HepG2 (cell line): ENCODE data around the gene SLC29A3. TPM values are rescaled to one million over a fixed set of nuclear protein-coding genes. Genes with fewer than 3 reads are reported as not detected.
"Not testable (repeated sequence)": the region's sequence is repeated elsewhere in the genome, so short reads cannot be mapped to it uniquely, and the experiment has no call there.

Experiments used
- ATAC-seq: fragments of 200-7000 bp; cut with Tn5 transposase; 3 replicates; pipeline ENCODE4 v1.9.1; 2020; ENCODE audit warnings: mild to moderate bottlenecking, moderate library complexity
- BruUV-seq: library from RNA; stranded (reverse); fragments of 400-500 nt; replicated peaks from 2 replicates; lab custom pipeline; 2021; lab: Mats Ljungman, UMichigan
- CTCF ChIA-PET: fragments of 300-600 bp; formaldehyde crosslinking; extraction: SDS; loops from one replicate; lab custom pipeline; 2021; ENCODE audit warnings: low total read pairs, inconsistent platforms, low intra/inter-chr PET ratio; lab: Yijun Ruan, JAX
- POLR2A ChIA-PET: fragments of 350-600 bp; sonication (Branson Sonifier 250); formaldehyde crosslinking; loops from one replicate; lab custom pipeline; 2020; ENCODE audit warnings: antibody characterized with exemption, inconsistent platforms; lab: Yijun Ruan, JAX
- DNase-seq: peaks from one replicate; pipeline ENCODE4 v3.0.0-alpha.2; 2015; ENCODE audit warnings: low spot score
- FAIRE-seq: peaks from 3 replicates; lab custom pipeline; 2011; peaks lifted over from hg19 to GRCh38; lab: Jason Lieb, UNC
- H2AFZ ChIP-seq: one replicate; pipeline ENCODE4 v1.6.1; 2011; ENCODE audit warnings: low read length, inconsistent platforms
- H3K27ac ChIP-seq: fragments of 300-600 bp; 3 replicates; pipeline ENCODE4 v1.8.0; 2011; ENCODE audit warnings: mixed run types, mild to moderate bottlenecking, mixed read lengths, low read length, inconsistent platforms; ENCODE audit not compliant: insufficient read depth; ENCODE audit errors: extremely low read length
- H3K27me3 ChIP-seq, 2 experiments: fragments of 200-600 bp in 1 of 2; 2 replicates in 1 of 2; 3 replicates in 1 of 2; pipeline versions ENCODE4 v1.6.0 to v1.8.0; 2011; ENCODE audit warnings: low read length in 2 of 2, mild to moderate bottlenecking in 2 of 2, moderate library complexity in 2 of 2, inconsistent platforms in 1 of 2; ENCODE audit not compliant: insufficient read depth in 2 of 2, control insufficient read depth in 1 of 2
- H3K36me3 ChIP-seq, 2 experiments: fragments of 200-600 bp in 1 of 2; replicated peaks in 1 of 2; 2 replicates in 1 of 2; 3 replicates in 1 of 2; pipeline versions ENCODE4 v1.5.1 to v1.8.0; 2011; ENCODE audit warnings: low read length in 2 of 2, inconsistent platforms in 1 of 2; ENCODE audit not compliant: insufficient read depth in 2 of 2, control insufficient read depth in 1 of 2
- H3K4me1 ChIP-seq: 2 replicates; pipeline ENCODE4 v1.5.1; 2012; ENCODE audit warnings: low read length, inconsistent platforms; ENCODE audit not compliant: insufficient read depth
- H3K4me2 ChIP-seq: 2 replicates; pipeline ENCODE4 v1.6.0; 2011; ENCODE audit warnings: low read depth, low read length, inconsistent platforms
- H3K4me3 ChIP-seq, 3 experiments: fragments of 200-600 bp in 1 of 3; sonication (generic), shearing (Covaris generic) in 1 of 3; replicated peaks in 1 of 3; 2 replicates each; pipeline ENCODE4 v1.5.1; 2011 to 2016; ENCODE audit warnings: low read length in 3 of 3, inconsistent platforms in 2 of 3, low read depth in 2 of 3, mild to moderate bottlenecking in 2 of 3, control low read depth in 1 of 3, mixed read lengths in 1 of 3; ENCODE audit not compliant: insufficient read depth in 1 of 3
- H3K79me2 ChIP-seq: one replicate; pipeline ENCODE4 v1.6.1; 2011; ENCODE audit warnings: low read length, inconsistent platforms; ENCODE audit not compliant: insufficient read depth
- H3K9ac ChIP-seq: 2 replicates; pipeline ENCODE4 v1.6.0; 2011; ENCODE audit warnings: mild to moderate bottlenecking, low read depth, low read length, inconsistent platforms; ENCODE audit not compliant: insufficient read depth
- H3K9me3 ChIP-seq: 2 replicates; pipeline ENCODE4 v1.5.1; 2012; ENCODE audit warnings: mild to moderate bottlenecking, low read length
- H4K20me1 ChIP-seq: 2 replicates; pipeline ENCODE4 v1.6.0; 2011; ENCODE audit warnings: inconsistent platforms, mild to moderate bottlenecking, low read length, moderate library complexity; ENCODE audit not compliant: insufficient read depth
- ARHGAP35 ChIP-seq: sonication (generic); formaldehyde crosslinking; IDR thresholded peaks from 2 replicates; pipeline ENCODE4 v1.9.0; 2022; ENCODE audit warnings: mild to moderate bottlenecking, inconsistent platforms, moderate library complexity, missing genetic modification reagents, borderline replicate concordance
- CHD2 ChIP-seq: IDR thresholded peaks from 2 replicates; pipeline ENCODE4 v1.6.1; 2011; ENCODE audit warnings: low read depth, low read length, improper control_type of control experiment
- PHF8 ChIP-seq: sonication (generic); formaldehyde crosslinking; IDR thresholded peaks from 2 replicates; pipeline ENCODE4 v1.5.0; 2020; ENCODE audit warnings: missing genetic modification reagents
- RBFOX2 ChIP-seq: fragments of 200-400 bp; formaldehyde crosslinking; IDR thresholded peaks from 2 replicates; pipeline ENCODE4 v1.6.1; 2017; ENCODE audit warnings: low read depth, mild to moderate bottlenecking, low read length
- ZBTB37 ChIP-seq: sonication (generic); formaldehyde crosslinking; IDR thresholded peaks from 2 replicates; pipeline ENCODE4 v1.4.0; 2020; ENCODE audit warnings: mild to moderate bottlenecking, missing genetic modification reagents
- ZNF629 ChIP-seq: sonication (generic); formaldehyde crosslinking; conservative IDR thresholded peaks from 2 replicates; pipeline ENCODE4 v1.5.0; 2020; ENCODE audit warnings: missing genetic modification reagents
- WGBS: methylation state at CpG from one replicate; pipeline ENCODE4 v1.1.6; 2017; ENCODE audit warnings: low lambda C conversion rate; 5-methylcytosine and 5-hydroxymethylcytosine counted together
- in situ Hi-C: cut with HindIII; loops from 2 replicates; pipeline ENCODE4 v1.10.0; 2017; ENCODE audit warnings: low pct_unique_long_range_greater_than_20kb; ENCODE audit not compliant: extremely low pct_ligation_motif_present
- intact Hi-C: fragments of 100-400 bp; cut with micrococcal nuclease; formaldehyde crosslinking; loops from one replicate; pipeline ENCODE4 v1.10.0; 2022; ENCODE audit not compliant: unreplicated experiment
- polyA plus RNA-seq, 8 experiments: library from polyadenylated mRNA; depleted of rRNA in 3 of 8; stranded (reverse) in 7 of 8; unstranded in 1 of 8; fragments of >200 nt; fragmentation: Illumina TruSeq in 4 of 8; extraction: Trizol in 4 of 8; gene quantifications; 2 replicates each; pipeline versions ENCODE4 v1.2.1 to v1.2.3, GENCODE V29; 2011 to 2016; ENCODE audit warnings: low read depth in 4 of 8, missing spikeins in 1 of 8, mixed read lengths in 1 of 8; ENCODE audit not compliant: insufficient read depth in 1 of 8
- total RNA-seq, 5 experiments: library from RNA; depleted of rRNA; stranded (reverse); fragments of >200 nt; fragmentation: Illumina TruSeq; extraction: Trizol; gene quantifications; 2 replicates each; pipeline ENCODE4 v1.2.3, GENCODE V29; 2016; ENCODE audit warnings: low read depth in 1 of 5

SLC29A3 gene
- total and polyA plus RNA-seq, 2 of the 13 experiments (the other 11 are each of a cell fraction or from before 2014, with no cell fraction given): 8.6 to 11.8 TPM

- FAIRE-seq (no peak), ATAC-seq (no peak), DNase-seq (no peak)
- TF ChIP-seq ZNF629 (CRISPR knock-in tag) (peak; percentile 56), ARHGAP35 (CRISPR knock-in tag) (no peak)
- Histone ChIP-seq H3K4me1 (no peaks in the 10 kb centered on the region), H4K20me1 (no peaks in the 10 kb centered on the region), H3K4me2 (no peak overlapping the region), H2AFZ (no peak overlapping the region), H3K27ac (no peak overlapping the region), H3K4me3 (no peak overlapping the region), H3K79me2 (no peaks in the 10 kb centered on the region), H3K27me3 (no peaks in the 10 kb centered on the region), H3K36me3 (peaks cover 27 to 71% of the 10 kb centered on the region in 2 experiments), H3K9me3 (no peaks in the 10 kb centered on the region), H3K9ac (no peak overlapping the region)
- CTCF ChIA-PET: no interaction called here
- in situ Hi-C loops (no loop called here), intact Hi-C loops (no loop called here)
- POLR2A ChIA-PET: no interaction called here
- WGBS: 96% methylated on average over 7 of the region's 7 CpGs
- no TSS peak for BruUV-seq
Measured at GRCh38 chr10:71357792-71358265, 38.8 kb downstream of the SLC29A3 start.

GRCh38 chr10:71358277-71358676 lies 39.2 kb downstream of the SLC29A3 start:
- WGBS: 100% methylated on average over 3 of the region's 8 CpGs

DNA sequence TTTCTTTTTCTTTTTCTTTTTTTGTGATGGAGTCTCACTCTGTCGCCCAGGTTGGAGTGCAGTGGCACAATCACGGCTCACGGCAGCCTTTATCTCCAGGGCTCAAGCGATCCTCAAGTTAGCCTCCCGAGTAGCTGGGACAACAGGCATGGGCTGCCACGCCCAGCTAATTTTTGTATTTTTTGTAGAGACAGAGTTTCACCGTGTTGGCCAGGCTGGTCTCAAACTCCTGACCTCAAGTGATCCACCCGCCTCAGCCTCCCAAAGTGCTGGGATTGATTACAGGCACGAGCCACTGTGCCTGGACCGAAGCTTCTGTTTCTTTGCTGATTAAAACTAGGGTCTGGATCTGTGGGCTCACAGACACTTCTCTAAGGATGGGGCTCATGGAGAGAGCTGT lies 39.8 kb downstream of the SLC29A3 start:
- H3K4me3 ChIP-seq, H3K4me2 ChIP-seq, FAIRE-seq, ATAC-seq, intact Hi-C loops, in situ Hi-C loops, POLR2A ChIA-PET, H3K27me3 ChIP-seq, H3K79me2 ChIP-seq, H3K9me3 ChIP-seq, H3K9ac ChIP-seq, CTCF ChIA-PET, H4K20me1 ChIP-seq, H2AFZ ChIP-seq, DNase-seq, H3K4me1 ChIP-seq, H3K27ac ChIP-seq, BruUV-seq: not testable (repeated sequence)
- 97% methylated on average over 10 of the region's 10 CpGs for WGBS
- peaks cover 26 to 63% of the 10 kb centered on the region in 2 experiments for H3K36me3 ChIP-seq

More at GRCh38 chr10:71358277-71358676, 39.2 kb downstream of the SLC29A3 start:
- no TSS peak for BruUV-seq
- no peak for TF ChIP-seq ZBTB37 (CRISPR knock-in tag)
- no peak for TF ChIP-seq RBFOX2
- no peak for TF ChIP-seq CHD2
- TF ChIP-seq PHF8 (CRISPR knock-in tag): no peak
- Histone ChIP-seq H4K20me1 (no peaks in the 10 kb centered on the region), H3K27me3 (no peaks in the 10 kb centered on the region), H3K9me3 (no peaks in the 10 kb centered on the region), H3K9ac (no peak overlapping the region), H2AFZ (no peak overlapping the region), H3K27ac (no peak overlapping the region), H3K36me3 (peaks cover 27 to 69% of the 10 kb centered on the region in 2 experiments), H3K79me2 (no peaks in the 10 kb centered on the region), H3K4me1 (no peaks in the 10 kb centered on the region), H3K4me2 (no peak overlapping the region), H3K4me3 (no peak overlapping the region)
- FAIRE-seq (no peak), DNase-seq (no peak), ATAC-seq (no peak)
- in situ Hi-C loops: no loop called here
- POLR2A ChIA-PET: no interaction called here
- intact Hi-C loops: no loop called here
- CTCF ChIA-PET: no interaction called here
